ENCODE data around the gene EPHA10. TPM values are rescaled to one million over a fixed set of nuclear protein-coding genes. Genes with fewer than 3 reads are reported as not detected.

Gene EPHA10
- polyA plus RNA-seq, 1 experiment: not detected

GRCh38 chr1:37714689-37715088, 50.2 kb downstream of the EPHA10 start:
- no peak for DNase-seq (ENCODE audit: low read depth, low spot score)
- no peak for TF ChIP-seq CTCF (IDR thresholded peaks at IDR 0.05; ENCODE audit: low read depth, low read length)
- ChIA-PET CTCF (no interaction called here), POLR2A (no interaction called here)
- H3K27ac ChIP-seq (ENCODE audit: low read depth, low read length): no peak overlapping the region
- H3K9me3 ChIP-seq (ENCODE audit: control insufficient read depth, insufficient read depth, low read length): no peaks in the 10 kb centered on the region
- peaks cover 1% of the 10 kb centered on the region for H3K27me3 ChIP-seq (ENCODE audit: control insufficient read depth, insufficient read depth, low read length)
- no peak overlapping the region for H3K4me3 ChIP-seq (ENCODE audit: low read depth, low read length)

GRCh38 chr1:37714226-37714625, 50.7 kb downstream of the EPHA10 start:
- Histone ChIP-seq H3K9me3 (ENCODE audit: control insufficient read depth, insufficient read depth, low read length) (no peaks in the 10 kb centered on the region), H3K27ac (ENCODE audit: low read depth, low read length) (no peak overlapping the region), H3K27me3 (ENCODE audit: control insufficient read depth, insufficient read depth, low read length) (no peaks in the 10 kb centered on the region), H3K4me3 (ENCODE audit: low read depth, low read length) (no peak overlapping the region)
- ChIA-PET CTCF (no interaction called here), POLR2A (no interaction called here)
- no peak for DNase-seq (ENCODE audit: low read depth, low spot score)
- TF ChIP-seq CTCF (IDR thresholded peaks at IDR 0.05; ENCODE audit: low read depth, low read length): no peak

GRCh38 chr1:37708471-37708870, 56.4 kb downstream of the EPHA10 start:
- CTCF ChIA-PET: no interaction called here
- no peak for DNase-seq (ENCODE audit: low read depth, low spot score)
- TF ChIP-seq CTCF (IDR thresholded peaks at IDR 0.05; ENCODE audit: low read depth, low read length): no peak

DNA sequence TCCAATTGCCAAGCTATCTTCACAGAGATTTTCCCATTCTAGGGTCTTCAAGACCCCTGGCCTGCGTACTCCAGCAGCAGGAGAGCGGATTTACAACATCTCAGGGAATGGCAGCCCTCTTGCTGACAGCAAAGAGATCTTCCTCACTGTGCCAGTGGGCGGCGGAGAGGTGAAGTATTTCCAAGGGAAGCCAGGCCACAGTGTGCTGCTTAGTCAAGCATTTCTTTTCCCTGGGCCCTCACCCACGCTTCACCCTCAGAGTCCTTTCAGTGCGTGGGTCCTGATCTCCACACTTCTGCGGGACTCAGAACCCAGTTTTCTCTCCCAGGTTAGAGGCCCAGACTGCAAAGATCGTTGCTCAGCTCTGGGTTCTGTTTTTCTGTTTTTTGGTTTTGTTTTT, 59.5 kb downstream of the EPHA10 start:
- H3K9me3 ChIP-seq (ENCODE audit: control insufficient read depth, insufficient read depth, low read length): no peaks in the 10 kb centered on the region
- no peak for DNase-seq (ENCODE audit: low read depth, low spot score)
- TF ChIP-seq CTCF (IDR thresholded peaks at IDR 0.05; ENCODE audit: low read depth, low read length): no peak
- H3K27ac ChIP-seq (ENCODE audit: low read depth, low read length): peak overlapping the region; percentile 86
- no peak overlapping the region for H3K4me3 ChIP-seq (ENCODE audit: low read depth, low read length)
- POLR2A ChIA-PET: no interaction called here
- H3K27me3 ChIP-seq (ENCODE audit: control insufficient read depth, insufficient read depth, low read length): no peaks in the 10 kb centered on the region
- CTCF ChIA-PET: interaction anchor here (0.7 kb wide), 2 partner anchors 313 to 972 kb away, joined by 4 to 6 read pairs; no protein-coding TSS in a partner anchor

More at GRCh38 chr1:37708471-37708870, 56.4 kb downstream of the EPHA10 start:
- Histone ChIP-seq H3K4me3 (ENCODE audit: low read depth, low read length) (no peak overlapping the region), H3K27ac (ENCODE audit: low read depth, low read length) (peak overlapping the region; percentile 2), H3K27me3 (ENCODE audit: control insufficient read depth, insufficient read depth, low read length) (no peaks in the 10 kb centered on the region), H3K9me3 (ENCODE audit: control insufficient read depth, insufficient read depth, low read length) (no peaks in the 10 kb centered on the region)
- POLR2A ChIA-PET: no interaction called here

- no peak for TF ChIP-seq CTCF (IDR thresholded peaks at IDR 0.05; ENCODE audit: low read depth, low read length)
- Histone ChIP-seq H3K4me3 (ENCODE audit: low read depth, low read length) (no peak overlapping the region), H3K9me3 (ENCODE audit: control insufficient read depth, insufficient read depth, low read length) (no peaks in the 10 kb centered on the region), H3K27ac (ENCODE audit: low read depth, low read length) (no peak overlapping the region), H3K27me3 (ENCODE audit: control insufficient read depth, insufficient read depth, low read length) (no peaks in the 10 kb centered on the region)
- ChIA-PET CTCF (no interaction called here), POLR2A (no interaction called here)
- DNase-seq (ENCODE audit: low read depth, low spot score): peak; percentile 34
Observed at GRCh38 chr1:37704966-37705365, 60.0 kb downstream of the EPHA10 start.
